K562 treated with DMSO at 1 percent for 24 hours (cell line): ENCODE results near the gene B3GALNT1. TPM values are rescaled to one million over a fixed set of nuclear protein-coding genes. Genes with fewer than 3 reads are reported as not detected.

Source experiments
- total RNA-seq: library from RNA; unstranded; fragments of 300-600 nt; gene quantifications from 2 replicates; pipeline ENCODE4 v1.2.3, GENCODE V29; 2022; ENCODE audit warnings: low read depth; ENCODE audit not compliant: insufficient read depth

Gene B3GALNT1, protein sequence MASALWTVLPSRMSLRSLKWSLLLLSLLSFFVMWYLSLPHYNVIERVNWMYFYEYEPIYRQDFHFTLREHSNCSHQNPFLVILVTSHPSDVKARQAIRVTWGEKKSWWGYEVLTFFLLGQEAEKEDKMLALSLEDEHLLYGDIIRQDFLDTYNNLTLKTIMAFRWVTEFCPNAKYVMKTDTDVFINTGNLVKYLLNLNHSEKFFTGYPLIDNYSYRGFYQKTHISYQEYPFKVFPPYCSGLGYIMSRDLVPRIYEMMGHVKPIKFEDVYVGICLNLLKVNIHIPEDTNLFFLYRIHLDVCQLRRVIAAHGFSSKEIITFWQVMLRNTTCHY
- total RNA-seq: 0.86 and 2.3 TPM in 2 replicates

DNA sequence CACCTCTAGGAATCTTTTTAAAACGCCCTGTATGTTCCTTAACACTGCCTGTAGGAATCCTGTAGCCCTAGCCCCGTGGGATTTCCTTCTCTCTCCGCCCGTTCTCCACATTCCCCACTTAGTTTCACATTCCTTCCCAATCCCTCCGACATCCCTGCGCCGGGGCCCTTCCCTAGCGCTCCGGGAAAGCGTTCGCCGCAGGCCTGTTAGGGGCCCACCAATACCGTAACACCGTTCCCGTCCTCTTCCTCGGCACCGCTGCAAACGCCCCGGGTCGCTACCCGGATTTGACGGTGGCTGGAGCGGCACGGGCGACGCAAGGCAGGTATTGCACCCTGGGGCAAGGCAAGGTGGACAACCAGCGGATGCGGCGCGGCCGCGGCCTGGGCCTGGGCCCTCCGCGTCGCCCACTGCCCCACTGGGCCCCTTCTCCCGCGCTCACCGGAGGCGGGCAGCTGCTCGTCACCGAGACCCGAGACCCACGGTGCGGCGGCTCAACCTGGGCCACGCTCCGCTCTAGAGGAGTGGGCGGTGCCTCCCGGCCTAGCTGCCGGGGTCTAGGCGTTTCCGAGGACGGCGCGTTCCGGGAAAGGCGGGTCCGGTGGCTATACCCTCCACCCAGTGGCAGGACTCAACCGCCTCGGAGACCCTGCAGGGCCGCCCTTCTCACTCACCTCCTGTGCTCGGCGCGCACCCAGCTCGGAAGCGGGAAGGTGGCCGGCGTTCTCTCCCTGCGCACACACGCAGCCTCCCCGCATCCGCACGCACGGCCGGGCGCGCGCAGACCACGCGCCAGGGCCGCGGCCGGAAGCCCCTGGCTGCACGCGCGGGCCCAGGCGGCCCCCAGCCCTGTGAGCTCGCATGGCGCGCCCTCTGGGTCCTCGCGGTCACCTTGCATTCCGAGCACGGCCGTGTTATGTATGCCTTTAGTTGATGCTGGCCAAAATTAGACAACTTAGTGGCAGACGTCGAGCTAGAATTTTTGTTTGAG lies at the start of gene B3GALNT1:
Gene B3GALNT1 (minus strand): TSS at position 789 of the 991 bp plus-strand sequence. CDS start 18,595 bp downstream, outside the sequence.

Other genes with a start within 250 kb of the B3GALNT1 start
- gene NMD3, start 116.0 kb upstream of the B3GALNT1 start, total RNA-seq: 38.5 and 45.4 TPM in 2 replicates